CD4-positive, alpha-beta T cell treated with Interleukin-10 for 1 hour (primary cell): ENCODE measurements around the gene WIZ.
A peak's percentile ranks its signal among the peaks of the same experiment; 100 is the strongest.

ENCODE experiments used
- DNase-seq: peaks from one replicate; pipeline ENCODE4 v3.0.0-alpha.2; 2020

The WIZ gene

DNA sequence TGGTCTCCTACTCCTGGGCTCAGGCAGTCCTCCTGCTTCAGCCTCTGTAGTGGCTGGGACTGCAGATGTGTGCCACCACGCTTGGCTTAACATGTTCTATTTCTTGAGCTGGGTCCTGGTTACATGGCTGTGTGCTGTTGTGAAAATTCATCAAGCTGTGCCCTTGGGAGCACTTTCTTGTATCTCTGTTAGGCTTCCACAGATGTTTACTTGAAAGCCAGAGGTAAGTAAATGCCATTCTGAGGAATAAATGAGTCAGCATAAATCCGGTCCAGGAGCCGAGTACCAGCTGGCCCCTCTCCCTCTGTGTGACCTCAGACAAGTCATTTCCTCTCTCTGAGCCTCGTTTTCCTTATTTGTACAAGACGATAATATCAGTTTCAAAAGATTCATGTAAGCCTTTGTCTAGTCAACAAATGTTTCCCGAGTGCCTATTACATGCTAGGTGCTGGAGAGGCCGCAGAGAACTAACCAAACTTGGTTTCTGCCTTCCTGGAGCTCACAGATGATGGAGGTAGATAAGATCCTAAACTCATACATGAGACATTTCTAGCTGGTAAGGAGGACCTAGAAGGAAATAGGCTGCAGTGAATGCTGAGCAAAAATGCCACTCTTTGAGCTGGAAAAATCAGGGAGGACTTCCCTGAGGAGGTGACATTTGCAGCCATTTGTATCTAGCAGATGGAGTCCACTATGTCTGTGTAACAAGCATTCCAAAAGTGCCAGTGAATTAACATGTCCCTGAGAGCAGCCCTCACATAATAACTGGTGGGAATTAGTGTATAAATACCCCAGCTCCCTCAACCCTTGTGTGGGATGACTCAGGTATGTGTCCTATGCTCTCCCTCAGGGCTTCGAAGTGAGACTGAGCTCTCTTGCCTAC is 17.3 kb upstream of the WIZ start:
- DNase-seq, result peak; percentile 73

GRCh38 chr19:15464394-15465385 is 14.9 kb upstream of the WIZ start, which contains the start of gene RASAL3:
TSS of gene RASAL3 (minus strand) at chr19:15464544. CDS start at chr19:15464358, 186 bp downstream.
- peak; percentile 72 for DNase-seq

DNA sequence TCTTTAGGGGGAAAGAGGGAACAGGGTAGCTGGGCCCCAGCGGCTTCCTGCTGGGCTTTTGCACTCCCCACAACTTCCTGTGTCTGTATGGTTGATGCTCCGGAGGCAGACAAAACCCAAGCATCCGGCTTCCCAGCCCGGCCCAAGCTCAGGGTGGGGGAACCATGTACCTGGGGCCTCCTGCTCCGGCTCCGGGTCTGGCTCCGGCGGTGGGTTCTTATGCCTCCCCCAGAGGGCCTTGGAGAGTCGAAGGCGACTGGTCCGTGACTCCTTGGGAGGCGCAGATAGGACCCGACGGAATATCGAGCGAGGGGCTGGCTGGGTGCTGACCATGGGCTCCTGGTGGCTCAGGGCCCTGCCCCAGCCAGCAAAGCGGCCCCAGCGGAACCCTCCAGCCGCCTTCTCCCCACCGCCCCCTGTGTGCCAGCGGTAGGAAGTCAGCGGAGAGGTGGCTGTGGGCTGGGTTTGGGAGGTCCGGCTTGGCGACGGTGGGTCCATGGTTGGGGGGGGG is 14.2 kb upstream of the WIZ start:
- DNase-seq, result peak; percentile 85

DNA sequence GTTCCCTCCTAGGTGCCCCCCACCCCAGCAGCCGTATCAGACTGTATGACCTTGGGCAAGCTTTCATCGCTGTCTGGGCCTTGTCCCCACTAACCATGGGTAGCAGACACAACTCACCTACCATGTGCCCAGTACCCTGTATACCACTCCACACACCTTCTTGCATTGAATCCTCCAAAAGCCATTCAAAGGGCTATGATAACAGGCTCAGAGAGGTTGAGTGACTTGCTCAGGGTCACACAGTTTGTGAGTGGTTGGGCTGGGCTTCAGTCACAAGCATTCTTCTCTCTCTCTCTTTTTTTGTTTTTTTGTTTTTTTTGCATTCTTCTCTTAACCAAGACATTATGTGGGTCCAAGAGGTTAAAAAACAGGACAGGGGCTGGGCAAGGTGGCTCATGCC is 11.9 kb upstream of the WIZ start:
- no peak for DNase-seq

- no peak for DNase-seq
These were observed 8.1 kb upstream of the WIZ start for GRCh38 chr19:15457701-15458484.

DNA sequence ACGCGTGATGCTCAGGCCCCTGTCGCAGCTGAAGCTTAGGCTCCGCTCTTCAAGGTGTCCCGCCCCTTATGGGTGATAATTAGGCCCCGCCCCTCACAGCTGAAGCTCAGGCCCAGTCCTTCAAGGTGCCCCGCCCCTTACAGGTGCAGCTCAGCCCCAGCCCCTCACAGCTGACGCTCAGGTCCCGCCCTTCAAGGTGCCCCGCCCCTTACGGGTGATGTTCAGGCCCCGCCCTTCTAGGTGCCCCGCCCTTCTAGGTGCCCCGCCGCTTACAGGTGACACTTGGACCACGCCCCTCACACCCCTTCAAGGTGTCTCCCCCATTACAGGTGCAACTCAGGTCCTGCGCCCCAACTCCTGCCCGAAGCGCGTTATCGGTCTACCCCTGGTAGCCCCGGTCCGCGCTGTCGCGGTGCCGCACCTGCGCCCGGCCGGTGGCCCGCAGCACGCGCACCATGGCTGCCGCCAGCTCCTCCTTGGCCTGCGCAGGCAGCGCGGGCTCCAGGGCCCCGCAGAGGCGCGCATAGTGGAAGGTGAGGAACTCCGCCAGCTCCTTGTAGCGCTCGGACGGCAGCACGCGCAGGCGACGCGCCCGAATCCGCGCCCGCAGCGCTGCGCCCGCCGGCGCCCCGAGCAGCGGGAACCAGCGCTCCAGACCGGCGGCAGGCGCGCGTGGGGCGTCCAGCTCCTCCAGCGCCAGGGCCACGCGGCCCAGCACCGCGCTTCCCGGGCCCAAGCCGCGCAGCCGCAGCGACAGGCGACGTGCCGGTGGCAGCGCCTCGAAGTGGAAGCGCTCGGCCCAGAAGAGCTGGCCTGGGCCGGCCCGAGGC is 7.3 kb upstream of the WIZ start:
- DNase-seq, result no peak

GRCh38 chr19:15456441-15456840 is 6.7 kb upstream of the WIZ start:
- no peak for DNase-seq

DNA sequence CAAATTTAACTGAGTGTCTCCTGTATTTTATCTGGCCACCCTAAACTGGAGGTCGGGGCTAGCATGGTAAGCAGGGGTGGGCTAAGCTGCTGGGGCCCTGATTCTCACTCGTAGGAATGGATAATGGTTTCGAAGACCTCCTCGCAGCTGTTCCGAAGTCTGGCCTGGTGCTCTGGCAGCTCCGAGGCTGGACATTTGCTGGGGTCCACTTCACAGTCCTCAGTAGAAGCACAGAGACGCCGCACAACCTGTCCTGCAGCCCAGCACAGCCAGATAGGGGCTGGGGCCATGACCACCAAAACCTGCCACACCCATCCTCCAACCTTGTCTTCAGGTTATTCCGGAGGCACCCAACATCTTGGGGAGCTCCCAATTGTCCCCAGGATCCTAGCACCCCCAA is 6.2 kb upstream of the WIZ start:
- DNase-seq, result no peak

GRCh38 chr19:15453906-15454860 is 4.4 kb upstream of the WIZ start:
- no peak for DNase-seq

GRCh38 chr19:15453091-15453578 is 3.4 kb upstream of the WIZ start:
- DNase-seq, result no peak

- DNase-seq, result peak; percentile 19
These were observed 2.6 kb upstream of the WIZ start for GRCh38 chr19:15452111-15453047.

GRCh38 chr19:15450528-15450890 is 753 bp upstream of the WIZ start:
- DNase-seq, result no peak

GRCh38 chr19:15448778-15449619 is 757 bp downstream of the WIZ start:
- DNase-seq, result no peak

DNA sequence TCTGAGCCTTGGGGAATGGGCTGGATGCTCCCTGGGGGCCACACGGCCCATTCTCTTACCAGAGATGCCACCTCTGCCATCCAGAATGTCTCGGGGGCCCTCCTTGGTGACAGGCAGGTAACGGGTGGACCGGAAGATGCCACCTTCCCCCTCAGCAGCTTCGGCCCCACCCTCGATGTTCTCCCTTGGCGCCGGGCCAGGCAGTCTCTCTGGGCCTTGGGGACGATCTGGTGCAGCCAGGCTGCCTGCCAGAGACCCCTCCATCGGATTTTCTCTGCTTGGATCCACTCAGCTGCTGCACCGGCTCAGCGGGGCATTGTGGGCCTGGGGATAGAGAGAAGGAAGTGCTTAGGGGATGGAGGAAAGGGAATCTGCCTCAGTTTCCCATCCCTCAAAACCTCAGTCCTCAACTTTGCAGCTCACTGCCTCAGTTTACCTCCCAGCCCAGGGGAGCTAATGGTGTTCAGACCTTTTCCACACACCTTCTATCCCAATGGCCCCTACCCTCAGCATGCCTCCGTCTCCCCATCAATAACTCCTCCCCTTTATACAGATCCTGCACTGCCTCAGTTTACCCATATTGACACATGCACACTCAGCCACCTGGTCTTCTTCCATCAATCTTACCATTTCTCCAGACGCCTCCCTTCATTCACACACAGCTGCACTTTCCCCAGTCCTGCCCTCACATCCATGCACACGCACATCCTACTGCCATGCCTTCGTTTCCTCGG is 1.5 kb downstream of the WIZ start:
- no peak for DNase-seq

- DNase-seq, result no peak
These were observed 2.7 kb downstream of the WIZ start for GRCh38 chr19:15447057-15447456.

DNA sequence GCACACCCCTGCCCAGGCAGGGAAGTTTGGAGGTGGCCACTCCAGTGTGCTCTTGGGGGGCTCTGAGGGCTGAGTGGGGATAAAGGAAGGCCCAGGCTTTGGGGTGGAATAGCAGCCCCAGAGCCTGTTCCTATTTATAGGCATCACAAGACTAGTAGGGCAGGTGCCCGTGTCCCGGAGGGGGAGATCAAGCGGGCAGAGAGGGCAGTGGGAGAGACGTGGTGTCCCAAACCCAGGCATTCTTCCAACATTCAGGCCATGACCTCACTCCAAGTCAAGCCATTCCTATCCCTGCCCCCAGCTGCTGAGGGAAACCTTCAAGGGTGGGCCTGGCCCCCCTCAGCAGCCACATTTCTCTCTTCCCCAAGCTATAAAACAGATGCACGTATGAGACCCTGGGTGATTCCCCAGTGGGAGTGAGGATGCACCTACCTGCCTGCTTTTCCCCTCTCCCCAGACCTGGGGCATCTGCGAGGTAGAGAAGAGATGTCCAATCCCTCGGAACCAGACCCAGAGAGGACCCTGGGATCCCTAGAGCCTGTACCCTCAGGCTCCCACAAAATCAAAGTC is 3.9 kb downstream of the WIZ start:
- no peak for DNase-seq

- DNase-seq, result no peak
These were observed 4.5 kb downstream of the WIZ start for GRCh38 chr19:15445227-15445605.
